OCI-LY1 (cell line): ENCODE results near the gene TUBE1.

Experiments
- CTCF ChIP-seq: fragments of 200-600 bp; sonication (generic), shearing (Covaris generic); IDR thresholded peaks from 2 replicates; pipeline ENCODE4 v1.5.1; 2017; ENCODE audit warnings: mild to moderate bottlenecking, antibody characterized with exemption, low read length, moderate library complexity, mixed read lengths
- EZH2 ChIP-seq: fragments of 200-600 bp; sonication (generic), shearing (Covaris generic); IDR thresholded peaks from 2 replicates; pipeline ENCODE4 v1.8.0; 2017; ENCODE audit warnings: borderline replicate concordance, mixed run types, mild to moderate bottlenecking, antibody characterized with exemption, low read length, moderate library complexity, mixed read lengths

- TF ChIP-seq CTCF (no peak), EZH2 (no peak)
These were observed 33.3 kb downstream of the TUBE1 start, which contains the start of gene CCN6 for GRCh38 chr6:112054001-112054400.
